GM12878 (cell line): ENCODE data around the gene CSK. TPM values are rescaled to one million over a fixed set of nuclear protein-coding genes. Genes with fewer than 3 reads are reported as not detected.

ENCODE experiments used
- KDM1A ChIP-seq: fragments of 200-600 bp; sonication (generic); IDR thresholded peaks from 2 replicates; pipeline ENCODE4 v1.6.1; 2016; ENCODE audit warnings: borderline replicate concordance
- POLR2A ChIP-seq: IDR thresholded peaks from 2 replicates; pipeline ENCODE4 v1.6.1; 2011; ENCODE audit warnings: low read depth, mild to moderate bottlenecking, low read length
- SP1 ChIP-seq: IDR thresholded peaks from one replicate; pipeline ENCODE4 v1.6.1; 2011; ENCODE audit warnings: low read depth, low read length
- polyA plus RNA-seq, 11 experiments: library from polyadenylated mRNA; depleted of rRNA in 4 of 11; unstranded in 6 of 11; stranded (reverse) in 5 of 11; fragments of >200 nt; fragmentation: Nextera tagmentation in 4 of 11; fragmentation: Illumina TruSeq in 1 of 11; extraction: Ambion mirVana in 4 of 11; extraction: Trizol in 1 of 11; gene quantifications; 1 replicate in 1 of 11; 2 replicates in 10 of 11; pipeline versions ENCODE4 v1.2.1 to v1.2.3, GENCODE V29; 2011 to 2016; ENCODE audit warnings: inconsistent platforms in 2 of 11, missing spikeins in 2 of 11, low read depth in 1 of 11
- total RNA-seq, 4 experiments: library from RNA; depleted of rRNA in 3 of 4; stranded (reverse); fragments of >200 nt in 3 of 4; fragmentation: Illumina TruSeq in 1 of 4; extraction: Trizol in 1 of 4; gene quantifications; 2 replicates each; pipeline versions ENCODE4 v1.2.1 to v1.2.3, GENCODE V29; 2013 to 2021
- TF ChIP-seq, protein P1 (sequence below): fragments of 450-650 bp; IDR thresholded peaks from 2 replicates; pipeline ENCODE4 v1.6.1; 2017; ENCODE audit warnings: antibody characterized with exemption, mild to moderate bottlenecking, moderate library complexity
- TF ChIP-seq, protein P2 (sequence below): fragments of 450-650 bp; IDR thresholded peaks from 2 replicates; pipeline ENCODE4 v1.6.1; 2017; ENCODE audit warnings: mild to moderate bottlenecking, moderate library complexity

The CSK gene
- total and polyA plus RNA-seq, 10 of the 15 experiments (the other 5 are each of a cell fraction or from before 2014, with no cell fraction given) = 3.4 to 327 (median 75.8) TPM

DNA sequence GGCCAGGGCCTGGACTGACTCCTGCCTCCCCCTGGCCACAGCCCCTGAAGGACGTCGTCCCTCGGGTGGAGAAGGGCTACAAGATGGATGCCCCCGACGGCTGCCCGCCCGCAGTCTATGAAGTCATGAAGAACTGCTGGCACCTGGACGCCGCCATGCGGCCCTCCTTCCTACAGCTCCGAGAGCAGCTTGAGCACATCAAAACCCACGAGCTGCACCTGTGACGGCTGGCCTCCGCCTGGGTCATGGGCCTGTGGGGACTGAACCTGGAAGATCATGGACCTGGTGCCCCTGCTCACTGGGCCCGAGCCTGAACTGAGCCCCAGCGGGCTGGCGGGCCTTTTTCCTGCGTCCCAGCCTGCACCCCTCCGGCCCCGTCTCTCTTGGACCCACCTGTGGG is 20.4 kb downstream of the CSK start (continued):
- TF ChIP-seq, protein P1, sequence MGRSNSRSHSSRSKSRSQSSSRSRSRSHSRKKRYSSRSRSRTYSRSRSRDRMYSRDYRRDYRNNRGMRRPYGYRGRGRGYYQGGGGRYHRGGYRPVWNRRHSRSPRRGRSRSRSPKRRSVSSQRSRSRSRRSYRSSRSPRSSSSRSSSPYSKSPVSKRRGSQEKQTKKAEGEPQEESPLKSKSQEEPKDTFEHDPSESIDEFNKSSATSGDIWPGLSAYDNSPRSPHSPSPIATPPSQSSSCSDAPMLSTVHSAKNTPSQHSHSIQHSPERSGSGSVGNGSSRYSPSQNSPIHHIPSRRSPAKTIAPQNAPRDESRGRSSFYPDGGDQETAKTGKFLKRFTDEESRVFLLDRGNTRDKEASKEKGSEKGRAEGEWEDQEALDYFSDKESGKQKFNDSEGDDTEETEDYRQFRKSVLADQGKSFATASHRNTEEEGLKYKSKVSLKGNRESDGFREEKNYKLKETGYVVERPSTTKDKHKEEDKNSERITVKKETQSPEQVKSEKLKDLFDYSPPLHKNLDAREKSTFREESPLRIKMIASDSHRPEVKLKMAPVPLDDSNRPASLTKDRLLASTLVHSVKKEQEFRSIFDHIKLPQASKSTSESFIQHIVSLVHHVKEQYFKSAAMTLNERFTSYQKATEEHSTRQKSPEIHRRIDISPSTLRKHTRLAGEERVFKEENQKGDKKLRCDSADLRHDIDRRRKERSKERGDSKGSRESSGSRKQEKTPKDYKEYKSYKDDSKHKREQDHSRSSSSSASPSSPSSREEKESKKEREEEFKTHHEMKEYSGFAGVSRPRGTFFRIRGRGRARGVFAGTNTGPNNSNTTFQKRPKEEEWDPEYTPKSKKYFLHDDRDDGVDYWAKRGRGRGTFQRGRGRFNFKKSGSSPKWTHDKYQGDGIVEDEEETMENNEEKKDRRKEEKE = no peak
- TF ChIP-seq SP1 (no peak), KDM1A (no peak), POLR2A (no peak)
- TF ChIP-seq, protein P2, sequence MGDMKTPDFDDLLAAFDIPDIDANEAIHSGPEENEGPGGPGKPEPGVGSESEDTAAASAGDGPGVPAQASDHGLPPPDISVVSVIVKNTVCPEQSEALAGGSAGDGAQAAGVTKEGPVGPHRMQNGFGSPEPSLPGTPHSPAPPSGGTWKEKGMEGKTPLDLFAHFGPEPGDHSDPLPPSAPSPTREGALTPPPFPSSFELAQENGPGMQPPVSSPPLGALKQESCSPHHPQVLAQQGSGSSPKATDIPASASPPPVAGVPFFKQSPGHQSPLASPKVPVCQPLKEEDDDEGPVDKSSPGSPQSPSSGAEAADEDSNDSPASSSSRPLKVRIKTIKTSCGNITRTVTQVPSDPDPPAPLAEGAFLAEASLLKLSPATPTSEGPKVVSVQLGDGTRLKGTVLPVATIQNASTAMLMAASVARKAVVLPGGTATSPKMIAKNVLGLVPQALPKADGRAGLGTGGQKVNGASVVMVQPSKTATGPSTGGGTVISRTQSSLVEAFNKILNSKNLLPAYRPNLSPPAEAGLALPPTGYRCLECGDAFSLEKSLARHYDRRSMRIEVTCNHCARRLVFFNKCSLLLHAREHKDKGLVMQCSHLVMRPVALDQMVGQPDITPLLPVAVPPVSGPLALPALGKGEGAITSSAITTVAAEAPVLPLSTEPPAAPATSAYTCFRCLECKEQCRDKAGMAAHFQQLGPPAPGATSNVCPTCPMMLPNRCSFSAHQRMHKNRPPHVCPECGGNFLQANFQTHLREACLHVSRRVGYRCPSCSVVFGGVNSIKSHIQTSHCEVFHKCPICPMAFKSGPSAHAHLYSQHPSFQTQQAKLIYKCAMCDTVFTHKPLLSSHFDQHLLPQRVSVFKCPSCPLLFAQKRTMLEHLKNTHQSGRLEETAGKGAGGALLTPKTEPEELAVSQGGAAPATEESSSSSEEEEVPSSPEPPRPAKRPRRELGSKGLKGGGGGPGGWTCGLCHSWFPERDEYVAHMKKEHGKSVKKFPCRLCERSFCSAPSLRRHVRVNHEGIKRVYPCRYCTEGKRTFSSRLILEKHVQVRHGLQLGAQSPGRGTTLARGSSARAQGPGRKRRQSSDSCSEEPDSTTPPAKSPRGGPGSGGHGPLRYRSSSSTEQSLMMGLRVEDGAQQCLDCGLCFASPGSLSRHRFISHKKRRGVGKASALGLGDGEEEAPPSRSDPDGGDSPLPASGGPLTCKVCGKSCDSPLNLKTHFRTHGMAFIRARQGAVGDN = no peak
- TF ChIP-seq, all 136 proteins: peak for 0
